ENCODE measurements around the gene ZCCHC14. TPM values are rescaled to one million over a fixed set of nuclear protein-coding genes. Genes with fewer than 3 reads are reported as not detected.
"Not testable (repeated sequence)": the region's sequence is repeated elsewhere in the genome, so short reads cannot be mapped to it uniquely, and the experiment has no call there.

ZCCHC14 gene
- total and polyA plus RNA-seq, 2 of the 13 experiments (the other 11 are each of a cell fraction or from before 2014, with no cell fraction given): 12.4 to 12.5 TPM

- intact Hi-C loops (cut with micrococcal nuclease; ENCODE audit: unreplicated experiment): loop anchor here (10.0 kb wide), 2 partner anchors 95 to 465 kb away; no protein-coding TSS in a partner anchor
- Histone ChIP-seq H3K79me2 (ENCODE audit: insufficient read depth, low read length) (peaks cover 31% of the 10 kb centered on the region), H3K4me1 (ENCODE audit: insufficient read depth, low read length) (peaks cover 71% of the 10 kb centered on the region), H4K20me1 (ENCODE audit: insufficient read depth, low read length) (peaks cover 22% of the 10 kb centered on the region), H3K27ac (ENCODE audit: extremely low read length, insufficient read depth, low read length) (peak overlapping the region; percentile 66)
- H3K4me2 ChIP-seq (ENCODE audit: low read depth, low read length); H3K27me3 ChIP-seq (ENCODE audit: control insufficient read depth in 1 of 2, insufficient read depth in 2 of 2, low read length in 2 of 2); H2AFZ ChIP-seq (ENCODE audit: low read length); FAIRE-seq; ATAC-seq; H3K4me3 ChIP-seq (replicated peaks in 1 of 3; ENCODE audit: insufficient read depth in 1 of 3, low read depth in 2 of 3, low read length in 3 of 3); H3K9ac ChIP-seq (ENCODE audit: insufficient read depth, low read depth, low read length); CTCF ChIA-PET (ENCODE audit: low intra/inter-chr PET ratio, low total read pairs); DNase-seq (ENCODE audit: low spot score); H3K9me3 ChIP-seq (ENCODE audit: low read length); H3K36me3 ChIP-seq (replicated peaks in 1 of 2; ENCODE audit: control insufficient read depth in 1 of 2, insufficient read depth in 2 of 2, low read length in 2 of 2); BruUV-seq (replicated peaks): not testable (repeated sequence)
- in situ Hi-C loops (cut with HindIII; ENCODE audit: extremely low pct_ligation_motif_present, low pct_unique_long_range_greater_than_20kb): loop anchor here (25.0 kb wide), 1 partner anchor 472 kb away; the partner anchor contains the start of gene SLC7A5
- 90% methylated on average over 9 of the region's 9 CpGs for WGBS (ENCODE audit: low lambda C conversion rate)
- POLR2A ChIA-PET: interaction anchor here (1.6 to 4.2 kb wide), 4 partner anchors 8 to 72 kb away, joined by 5 to 62 read pairs (median 24); partner anchors contain the start of gene C16orf95
- TF ChIP-seq, protein P1, sequence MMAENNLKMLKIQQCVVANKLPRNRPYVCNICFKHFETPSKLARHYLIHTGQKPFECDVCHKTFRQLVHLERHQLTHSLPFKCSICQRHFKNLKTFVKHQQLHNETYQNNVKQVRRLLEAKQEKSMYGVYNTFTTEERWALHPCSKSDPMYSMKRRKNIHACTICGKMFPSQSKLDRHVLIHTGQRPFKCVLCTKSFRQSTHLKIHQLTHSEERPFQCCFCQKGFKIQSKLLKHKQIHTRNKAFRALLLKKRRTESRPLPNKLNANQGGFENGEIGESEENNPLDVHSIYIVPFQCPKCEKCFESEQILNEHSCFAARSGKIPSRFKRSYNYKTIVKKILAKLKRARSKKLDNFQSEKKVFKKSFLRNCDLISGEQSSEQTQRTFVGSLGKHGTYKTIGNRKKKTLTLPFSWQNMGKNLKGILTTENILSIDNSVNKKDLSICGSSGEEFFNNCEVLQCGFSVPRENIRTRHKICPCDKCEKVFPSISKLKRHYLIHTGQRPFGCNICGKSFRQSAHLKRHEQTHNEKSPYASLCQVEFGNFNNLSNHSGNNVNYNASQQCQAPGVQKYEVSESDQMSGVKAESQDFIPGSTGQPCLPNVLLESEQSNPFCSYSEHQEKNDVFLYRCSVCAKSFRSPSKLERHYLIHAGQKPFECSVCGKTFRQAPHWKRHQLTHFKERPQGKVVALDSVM (CRISPR knock-in tag; IDR thresholded peaks at IDR 0.05): peak; percentile 52; the same call in 1 of the 2 replicates
- 0 out of 2 replicates have a peak, but pooled peaks have one; percentile 5 for TF ChIP-seq POGK (CRISPR knock-in tag; conservative IDR thresholded peaks at IDR 0.05)
Measured at GRCh38 chr16:87389914-87390313, 102.9 kb downstream of the ZCCHC14 start.

Data from HepG2 (cell line).